ENCODE data around the gene OLFML2A.

The OLFML2A gene

DNA sequence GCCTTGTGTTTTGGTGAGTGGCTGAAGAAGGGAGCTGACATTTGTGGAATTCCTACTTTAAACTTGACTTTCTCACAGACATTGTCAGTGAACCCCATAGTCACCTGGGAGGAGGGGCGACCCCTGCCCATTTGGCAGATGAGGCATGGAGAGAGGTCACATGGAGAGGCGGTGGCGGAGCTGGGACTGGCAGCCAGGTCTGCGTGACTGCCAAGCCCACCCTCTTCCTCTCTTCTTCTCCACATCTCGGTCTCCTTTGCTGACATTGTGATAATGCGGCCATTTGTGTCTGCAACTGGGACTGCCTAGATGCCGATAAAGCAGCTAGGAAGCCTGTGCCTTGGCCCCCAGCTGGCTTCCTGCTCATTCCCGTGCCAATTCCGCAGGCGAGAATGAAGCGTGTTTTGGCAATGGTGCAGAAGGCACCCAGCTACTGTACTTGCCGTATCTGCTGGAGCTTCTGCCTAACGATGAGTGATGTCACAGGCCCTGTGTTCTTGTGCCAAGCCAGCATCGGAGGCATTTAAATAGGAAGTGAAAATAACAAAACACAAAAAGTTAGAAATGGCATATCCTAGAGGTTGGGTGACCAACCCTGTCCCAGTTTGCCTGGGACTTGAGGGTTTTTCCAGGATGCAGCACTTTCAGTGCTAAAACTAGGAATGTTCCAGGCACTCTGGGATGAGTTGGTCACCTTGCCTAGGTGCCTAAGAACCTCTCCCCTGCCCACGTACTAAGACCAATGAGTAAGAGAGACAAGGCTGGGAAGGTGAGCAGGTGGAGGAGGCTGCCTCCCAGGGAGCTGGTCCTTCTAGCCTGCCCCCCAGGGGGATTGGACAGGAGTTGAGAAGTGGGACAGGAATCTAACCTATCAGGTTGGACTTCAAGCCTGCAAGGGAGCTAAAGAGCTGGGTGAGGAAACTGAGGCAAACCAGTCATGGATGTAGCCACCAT, 23.6 kb downstream of the OLFML2A start:
- DNase-seq: no peak

DNA sequence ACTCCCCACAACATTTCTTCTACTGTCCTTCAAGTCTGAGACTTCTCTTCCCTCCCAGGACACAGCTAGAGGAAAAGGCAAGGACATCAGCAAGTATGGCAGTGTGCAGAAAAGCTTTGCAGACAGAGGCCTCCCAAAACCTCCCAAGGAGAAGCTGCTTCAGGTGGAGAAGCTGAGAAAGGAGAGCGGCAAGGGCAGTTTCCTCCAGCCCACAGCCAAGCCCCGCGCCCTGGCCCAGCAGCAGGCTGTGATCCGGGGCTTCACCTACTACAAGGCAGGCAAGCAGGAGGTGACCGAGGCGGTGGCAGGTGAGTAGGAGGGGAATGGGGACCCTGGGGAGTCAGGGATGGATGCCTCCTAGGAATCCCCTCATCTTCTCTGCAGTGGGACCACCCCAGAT, 24.4 kb downstream of the OLFML2A start:
- no peak for DNase-seq

DNA sequence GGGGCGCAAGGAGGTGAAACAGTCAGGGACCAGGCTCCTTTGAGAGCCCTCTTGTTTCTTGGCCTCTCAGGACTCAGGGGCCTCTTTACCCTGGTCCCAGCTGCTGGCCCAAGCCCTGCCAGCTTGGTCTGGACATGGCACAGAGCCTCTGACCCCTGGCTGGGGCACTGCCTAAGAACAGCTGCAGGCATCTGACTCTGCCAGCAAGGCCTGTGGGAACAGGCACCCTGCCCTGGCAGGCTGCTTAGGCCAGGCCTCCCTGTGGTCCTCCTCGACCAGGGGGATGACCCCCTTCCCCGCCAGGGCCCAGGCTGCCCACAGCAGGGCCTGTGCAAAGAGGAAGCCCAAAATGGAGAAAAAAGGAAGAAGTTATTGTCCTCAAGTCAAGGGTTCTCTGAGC, 25.5 kb downstream of the OLFML2A start:
- no peak for DNase-seq

DNA sequence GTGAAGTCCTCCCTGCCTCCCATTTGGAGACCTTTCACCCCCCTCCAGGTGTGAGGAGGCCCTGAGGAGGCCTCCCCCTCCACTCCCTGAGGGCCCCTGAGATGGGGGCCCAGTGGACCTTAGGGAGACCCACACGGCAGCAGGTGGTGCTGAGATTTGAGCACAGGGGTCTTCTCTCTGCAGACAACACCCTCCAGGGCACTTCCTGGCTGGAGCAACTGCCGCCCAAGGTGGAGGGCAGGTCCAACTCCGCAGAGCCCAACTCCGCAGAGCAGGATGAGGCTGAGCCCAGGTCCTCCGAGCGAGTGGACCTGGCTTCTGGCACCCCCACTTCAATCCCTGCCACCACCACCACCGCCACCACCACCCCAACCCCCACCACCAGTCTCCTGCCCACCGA, 27.0 kb downstream of the OLFML2A start:
- no peak for DNase-seq

DNA sequence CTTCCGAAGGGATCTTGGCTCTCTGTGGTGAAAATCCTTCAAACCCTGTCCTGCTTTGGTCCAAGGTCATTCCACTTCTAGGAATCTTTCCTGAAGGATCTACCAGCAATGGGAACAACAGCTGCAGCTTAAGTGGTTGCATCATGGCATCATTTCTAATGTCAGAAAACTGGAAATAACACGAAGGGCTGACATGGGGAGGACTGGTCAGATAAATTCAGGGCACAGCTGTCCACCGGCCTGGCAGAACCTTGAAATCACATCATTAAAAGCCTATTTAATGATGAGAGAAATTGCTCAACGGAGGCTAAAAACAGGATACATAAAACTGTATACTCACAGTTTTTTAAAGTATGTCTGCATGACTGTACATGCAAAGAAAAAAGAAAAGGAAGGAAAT, 28.3 kb downstream of the OLFML2A start:
- DNase-seq: no peak

DNA sequence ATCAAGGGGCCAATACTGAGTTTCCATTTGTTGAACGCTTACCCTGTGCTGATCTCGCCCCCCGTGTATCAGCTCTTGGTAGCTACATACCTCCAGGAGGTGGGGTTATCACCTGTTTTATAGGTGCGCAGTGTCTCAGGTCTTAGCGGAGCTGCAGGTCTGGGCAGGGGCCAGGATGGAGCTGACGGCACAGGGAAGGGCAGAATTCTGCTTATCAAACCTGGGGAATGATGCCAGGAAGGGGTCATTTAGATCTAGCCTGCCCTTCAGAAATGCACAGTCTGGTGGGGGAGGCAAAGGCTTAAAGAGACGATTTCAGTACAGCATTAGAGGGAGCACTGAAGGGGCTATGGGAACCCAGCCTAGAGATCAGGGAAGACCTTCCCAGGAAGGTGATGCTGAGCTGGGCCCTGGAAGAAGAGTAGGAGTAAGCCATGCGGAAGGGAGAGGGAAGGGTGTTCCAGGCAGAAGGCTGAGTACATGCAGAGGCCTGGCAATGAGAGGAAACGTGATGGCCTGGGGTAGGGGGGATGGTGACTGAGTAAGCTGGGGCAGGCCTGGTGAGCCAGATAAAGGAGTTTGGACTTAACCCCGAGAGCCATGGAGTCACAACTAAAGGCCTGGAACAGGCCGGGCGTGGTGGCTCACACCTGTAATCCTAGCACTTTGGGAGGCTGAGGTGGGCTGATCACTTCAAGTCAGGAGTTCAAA, 31.5 kb downstream of the OLFML2A start:
- DNase-seq: no peak

DNA sequence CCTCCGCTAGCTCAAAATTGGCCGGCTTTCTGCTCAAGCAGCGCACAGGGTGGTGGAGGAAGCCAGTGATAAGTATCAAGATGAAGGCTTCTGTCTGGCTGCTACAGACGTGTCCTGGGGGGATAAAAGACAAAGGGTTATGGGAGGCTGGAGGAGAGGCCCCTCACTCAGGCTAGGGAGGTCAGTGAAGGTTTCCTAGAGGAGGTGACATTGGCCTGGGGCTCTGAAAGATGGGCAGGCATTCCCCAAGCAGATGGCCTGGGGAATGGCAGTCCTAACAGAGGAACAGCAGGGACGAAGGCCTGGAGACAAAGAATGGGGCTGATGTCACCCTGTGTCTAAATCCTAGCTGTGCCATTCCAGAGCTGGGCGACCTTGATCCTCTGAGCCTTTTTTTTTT, 32.3 kb downstream of the OLFML2A start:
- no peak for DNase-seq

DNA sequence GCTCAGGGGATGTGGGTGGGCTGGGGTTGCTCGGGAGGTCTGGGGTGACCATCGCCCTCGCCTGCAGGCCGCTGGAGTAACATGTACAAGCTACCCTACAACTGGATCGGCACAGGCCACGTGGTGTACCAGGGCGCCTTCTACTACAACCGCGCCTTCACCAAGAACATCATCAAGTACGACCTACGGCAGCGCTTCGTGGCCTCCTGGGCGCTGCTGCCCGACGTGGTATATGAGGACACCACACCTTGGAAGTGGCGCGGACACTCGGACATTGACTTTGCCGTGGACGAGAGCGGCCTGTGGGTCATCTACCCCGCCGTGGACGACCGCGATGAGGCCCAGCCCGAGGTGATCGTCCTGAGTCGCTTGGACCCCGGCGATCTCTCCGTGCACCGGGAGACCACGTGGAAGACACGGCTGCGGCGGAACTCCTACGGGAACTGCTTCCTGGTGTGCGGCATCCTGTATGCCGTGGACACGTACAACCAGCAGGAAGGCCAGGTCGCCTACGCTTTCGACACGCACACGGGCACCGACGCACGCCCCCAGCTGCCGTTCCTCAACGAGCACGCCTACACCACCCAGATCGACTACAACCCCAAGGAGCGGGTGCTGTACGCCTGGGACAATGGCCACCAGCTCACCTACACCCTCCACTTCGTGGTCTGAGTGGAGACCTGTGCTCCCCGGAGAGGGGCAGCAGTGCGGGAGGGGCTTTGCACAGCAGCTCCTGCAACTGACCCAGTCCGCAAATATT, 33.0 kb downstream of the OLFML2A start:
- DNase-seq: no peak

DNA sequence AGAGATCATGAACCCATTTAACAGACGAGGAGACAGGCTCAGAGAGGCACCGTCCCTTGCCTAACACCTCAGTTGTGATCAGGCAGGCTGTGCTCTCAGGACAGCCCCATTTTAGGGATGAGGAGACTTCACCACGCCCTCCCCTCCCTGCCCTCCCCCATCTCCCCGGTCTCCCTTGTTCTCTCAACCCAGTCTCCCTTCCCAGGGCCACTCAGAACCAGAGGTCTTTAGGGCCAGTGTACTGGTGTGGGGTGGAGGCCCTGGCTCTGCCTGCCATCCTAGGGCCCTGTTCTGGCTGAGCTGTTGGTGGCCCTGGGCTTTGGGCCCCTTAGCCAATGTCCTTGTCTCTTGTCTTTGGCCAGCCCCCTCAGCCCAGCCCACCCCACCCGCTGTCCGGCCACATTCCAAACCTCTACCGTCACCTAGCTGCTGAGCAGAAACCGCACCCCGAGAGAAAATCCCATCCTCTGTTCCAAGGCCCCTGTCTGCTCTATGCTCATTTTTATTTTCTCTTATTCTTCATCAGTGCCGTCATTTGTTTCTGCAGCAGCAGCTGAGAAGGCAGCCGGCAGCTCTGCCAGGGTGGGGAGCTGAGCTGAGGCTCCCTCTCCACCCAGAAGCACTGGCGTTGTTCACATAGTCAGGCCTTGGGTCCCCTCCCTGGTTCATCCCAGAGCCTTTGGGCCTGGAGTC, 33.9 kb downstream of the OLFML2A start:
- no peak for DNase-seq

DNA sequence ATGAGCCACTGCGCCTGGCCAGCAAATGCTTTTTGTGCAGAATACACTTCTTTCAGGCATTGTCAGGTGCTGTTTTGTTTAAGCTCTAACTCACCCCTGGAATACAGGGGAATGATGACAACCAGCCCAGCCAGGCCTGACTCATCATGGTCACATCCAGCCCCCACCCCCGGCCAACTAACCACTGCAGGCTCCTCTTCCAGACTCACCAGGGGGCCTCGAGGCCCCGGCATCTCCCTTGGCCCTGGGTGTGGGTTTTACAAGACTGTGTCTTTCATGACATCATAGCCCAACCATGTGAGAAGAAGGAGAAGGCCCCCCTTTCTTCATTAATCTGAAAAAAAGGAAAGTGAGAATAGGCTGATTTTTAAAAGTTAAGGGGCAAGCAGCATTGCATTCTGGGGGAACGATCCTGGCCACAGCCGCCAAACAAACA, 35.5 kb downstream of the OLFML2A start:
- DNase-seq: no peak

DNA sequence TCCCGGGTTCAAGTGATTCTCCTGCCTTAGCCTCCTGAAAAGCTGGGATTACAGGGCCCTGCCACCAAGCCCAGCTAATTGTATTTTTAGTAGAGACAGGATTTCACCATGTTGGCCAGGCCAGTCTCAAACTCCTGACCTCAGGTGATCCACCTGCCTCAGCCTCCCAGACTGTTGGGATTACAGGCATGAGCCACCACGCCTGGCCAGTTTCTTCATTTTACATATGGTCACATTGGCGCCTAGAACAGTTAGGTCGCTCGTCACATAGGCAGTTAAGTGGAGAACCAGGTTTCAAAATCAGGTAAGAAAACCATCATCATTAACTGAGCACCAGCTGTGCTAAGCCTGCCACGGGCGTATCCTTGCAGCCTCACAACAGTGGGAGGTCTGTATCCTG, 36.1 kb downstream of the OLFML2A start:
- DNase-seq: no peak

DNA sequence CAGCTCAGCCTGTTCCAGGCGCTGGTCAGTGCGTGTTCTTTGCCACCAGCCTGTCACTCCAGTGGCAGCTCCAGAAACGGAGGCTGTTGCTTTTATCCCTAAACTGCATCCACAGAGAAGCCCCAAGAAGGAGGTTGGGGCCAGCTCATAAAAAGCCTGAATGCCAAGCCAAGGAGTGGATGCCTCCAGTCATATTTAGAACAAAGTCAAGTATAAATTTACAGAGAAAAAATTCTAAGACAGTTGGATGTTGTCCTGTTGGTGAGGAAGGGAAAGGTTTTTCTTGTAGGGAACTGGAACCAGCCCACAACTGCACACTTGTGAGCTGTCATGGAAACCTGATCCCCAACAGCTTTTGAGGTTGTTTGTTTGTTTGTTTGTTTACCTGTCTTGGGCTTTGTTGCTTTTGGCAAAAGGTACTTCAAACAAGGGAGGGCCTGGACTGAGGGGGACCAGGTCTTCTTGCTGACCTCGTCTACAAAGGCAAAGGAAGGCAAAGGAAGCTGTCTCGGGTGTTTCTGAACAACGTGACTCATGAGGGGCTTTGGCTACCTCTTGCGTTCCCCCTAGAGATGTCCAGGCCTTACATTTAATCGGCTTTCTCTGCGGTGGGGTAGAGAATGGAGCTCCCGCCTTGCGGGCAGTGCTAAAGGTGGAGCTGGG, 36.7 kb downstream of the OLFML2A start:
- no peak for DNase-seq

DNA sequence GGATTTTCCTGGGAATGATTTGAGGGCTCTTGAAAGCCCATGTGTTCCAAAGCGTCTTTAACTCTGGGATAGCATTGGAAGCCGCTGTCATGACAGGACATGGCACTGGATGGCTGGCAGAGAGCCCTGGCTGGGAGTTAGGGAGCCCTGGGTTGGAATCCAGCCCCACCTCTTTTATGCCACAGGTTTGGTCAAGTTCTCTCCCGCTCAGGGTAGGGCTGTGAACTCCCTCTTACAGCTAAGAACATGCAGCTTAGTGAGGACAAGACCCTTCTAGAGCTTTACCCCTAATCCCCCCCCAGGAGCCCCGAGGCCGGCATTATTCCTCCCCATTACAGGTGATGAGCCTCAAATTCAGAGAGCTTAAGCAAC, 37.2 kb downstream of the OLFML2A start:
- no peak for DNase-seq

DNA sequence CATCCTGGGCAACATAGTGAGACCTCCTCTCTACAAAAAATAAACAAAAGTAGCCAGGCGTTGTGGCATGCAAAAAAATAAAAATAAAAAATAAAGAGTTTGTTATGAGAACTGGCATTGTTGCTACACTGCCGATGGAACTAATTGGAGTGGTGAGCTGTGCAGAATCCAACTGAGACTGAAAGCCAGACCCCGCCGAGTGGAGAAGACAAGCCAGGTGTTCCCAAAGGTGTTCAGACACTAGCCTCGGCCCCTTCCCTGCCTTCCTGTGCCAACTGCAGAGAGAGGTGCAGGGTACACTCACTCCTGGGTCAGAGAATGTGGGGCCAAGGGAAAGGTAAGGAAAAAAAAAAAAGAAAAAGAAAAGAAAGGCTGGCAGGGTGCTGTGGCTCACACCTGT, 38.7 kb downstream of the OLFML2A start:
- DNase-seq: no peak

DNA sequence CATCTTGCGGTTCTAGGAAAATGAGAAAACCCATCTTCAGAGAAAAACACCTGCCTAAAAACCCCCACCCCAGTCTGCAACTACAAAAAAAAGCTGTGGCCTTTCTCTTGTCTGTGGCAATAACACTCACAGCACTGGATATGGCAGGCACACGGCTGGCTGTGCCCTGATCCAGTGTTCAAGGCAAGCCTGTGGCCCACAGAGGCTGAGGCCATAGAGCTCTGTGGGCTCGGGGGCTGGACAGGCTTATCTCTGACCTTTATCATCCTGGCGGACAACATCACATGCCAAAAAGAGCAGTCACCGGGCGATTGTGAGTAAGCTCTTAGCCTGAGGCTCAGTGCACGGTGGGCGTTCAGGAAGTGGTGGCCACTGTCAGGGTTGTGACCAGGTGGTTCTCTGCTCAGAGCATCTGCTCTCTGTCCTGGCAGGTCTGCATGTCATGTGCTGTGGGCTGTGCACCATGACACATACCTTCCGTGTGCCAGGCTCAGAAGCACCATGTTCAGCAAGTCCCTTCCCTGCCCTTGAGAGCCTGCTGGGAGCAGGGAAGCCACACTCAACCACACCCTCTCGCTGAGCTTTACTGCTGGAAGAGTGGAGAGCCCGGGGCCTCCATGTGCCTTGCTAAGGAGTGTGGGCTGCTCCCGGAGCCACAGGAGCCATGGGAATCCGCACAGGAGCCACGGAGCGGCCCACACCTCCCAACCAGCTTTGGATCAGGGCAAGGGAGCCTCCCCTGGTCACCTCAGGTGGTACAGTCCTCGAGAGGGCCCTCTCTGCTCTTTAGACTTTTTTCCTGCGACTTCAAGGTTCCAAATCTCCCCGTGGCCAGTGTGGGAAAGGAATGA, 41.7 kb downstream of the OLFML2A start:
- DNase-seq: no peak

DNA sequence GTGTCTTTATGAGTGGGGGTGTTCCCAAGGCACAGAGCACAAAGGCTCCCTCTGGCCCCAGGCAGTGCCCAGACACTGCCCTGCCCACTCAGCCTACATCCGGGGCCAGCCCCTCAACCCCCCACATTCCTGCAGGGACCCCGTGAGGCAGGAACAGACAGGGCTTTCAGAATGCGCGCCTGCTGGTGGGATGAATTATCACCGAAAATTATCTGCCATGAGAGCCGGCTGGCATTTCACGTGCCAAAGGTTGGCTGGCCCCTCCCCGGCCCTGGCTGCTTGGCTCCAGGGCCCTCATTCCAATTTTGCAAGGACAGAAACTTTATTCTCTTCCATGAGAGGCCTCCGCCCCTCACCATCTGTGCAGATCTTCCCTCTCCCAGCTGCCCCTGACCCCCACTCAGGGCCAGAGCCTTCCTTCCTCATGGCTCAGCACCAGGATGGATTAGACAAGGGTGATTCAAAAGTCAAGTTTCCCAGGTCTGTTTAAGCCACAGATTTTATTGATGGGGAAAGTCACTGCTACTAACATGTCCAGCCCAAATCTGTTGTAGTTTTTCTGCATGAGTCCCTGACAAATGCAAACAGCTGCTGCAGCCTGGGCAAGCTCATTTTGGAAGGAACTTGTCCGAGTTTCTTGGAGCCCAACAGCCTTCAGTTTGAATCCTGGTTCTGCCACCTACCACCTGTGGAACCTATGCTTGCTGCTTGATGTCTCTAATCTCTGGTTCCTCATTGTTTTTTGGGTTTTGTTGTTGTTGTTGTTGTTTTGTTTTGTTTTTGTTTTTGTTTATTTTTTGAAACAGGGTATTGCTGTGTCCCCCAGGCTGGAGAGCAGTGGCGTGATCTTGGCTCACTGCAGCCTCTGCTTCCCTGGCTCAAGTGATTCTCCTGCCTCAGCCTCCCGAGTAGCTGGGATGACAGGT, 44.0 kb downstream of the OLFML2A start:
- no peak for DNase-seq

DNA sequence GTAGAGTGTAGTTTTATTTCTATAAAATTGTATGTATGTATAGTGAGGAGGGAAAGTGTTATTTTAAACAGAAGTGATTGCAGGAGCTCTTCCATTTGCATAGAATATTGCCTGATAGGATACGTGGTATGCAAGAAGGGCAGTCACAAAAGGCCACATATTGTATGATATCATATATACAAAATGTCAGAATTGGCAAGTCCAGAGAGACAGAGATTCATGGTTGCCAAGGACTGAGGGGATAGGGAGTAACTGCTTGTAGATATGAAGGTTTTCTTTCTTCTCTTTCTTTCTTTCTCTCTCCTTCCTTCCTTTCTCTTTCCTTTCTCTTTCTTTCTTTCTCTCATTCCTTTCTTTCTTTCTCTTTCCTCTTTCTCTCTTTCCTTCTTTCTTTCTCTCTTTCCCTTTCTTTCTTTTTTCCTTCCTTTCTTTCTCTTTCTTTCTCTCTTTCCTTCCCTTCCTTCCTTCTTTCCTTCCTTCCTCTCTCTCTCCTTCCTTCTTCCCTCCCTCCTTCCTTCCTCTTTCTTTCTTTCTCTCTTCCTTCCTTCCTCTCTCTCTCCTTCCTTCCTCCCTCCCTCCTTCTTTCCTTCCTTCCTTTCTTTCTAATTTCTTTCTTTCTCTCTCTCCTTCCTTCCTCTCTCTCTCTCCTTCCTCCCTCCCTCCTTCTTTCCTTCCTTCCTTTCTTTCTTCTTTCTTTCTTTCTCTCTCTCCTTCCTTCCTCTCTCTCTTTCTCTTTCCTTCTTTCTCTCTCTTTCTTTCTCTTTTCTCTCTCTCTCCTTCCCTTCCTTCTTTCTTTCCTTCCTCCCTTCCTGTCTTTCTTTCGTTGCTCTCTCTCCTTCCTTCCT, 51.8 kb downstream of the OLFML2A start:
- DNase-seq: no peak

DNA sequence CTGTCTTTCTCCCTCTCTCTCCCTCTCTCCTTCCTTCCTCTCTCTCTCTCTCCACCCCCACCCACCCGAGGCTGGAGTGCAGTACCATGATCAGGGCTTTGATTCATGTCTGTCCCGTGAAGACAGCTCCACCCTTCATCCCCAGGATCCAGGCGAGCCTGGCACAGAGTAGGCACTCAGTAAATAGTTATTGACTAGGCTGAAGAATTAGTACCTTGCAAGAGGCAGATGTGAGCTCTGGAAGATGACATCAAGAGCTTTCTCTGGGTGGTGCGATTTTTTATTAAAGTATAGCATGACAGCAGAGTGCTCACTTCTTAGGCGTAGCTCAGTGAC, 52.4 kb downstream of the OLFML2A start:
- no peak for DNase-seq

DNA sequence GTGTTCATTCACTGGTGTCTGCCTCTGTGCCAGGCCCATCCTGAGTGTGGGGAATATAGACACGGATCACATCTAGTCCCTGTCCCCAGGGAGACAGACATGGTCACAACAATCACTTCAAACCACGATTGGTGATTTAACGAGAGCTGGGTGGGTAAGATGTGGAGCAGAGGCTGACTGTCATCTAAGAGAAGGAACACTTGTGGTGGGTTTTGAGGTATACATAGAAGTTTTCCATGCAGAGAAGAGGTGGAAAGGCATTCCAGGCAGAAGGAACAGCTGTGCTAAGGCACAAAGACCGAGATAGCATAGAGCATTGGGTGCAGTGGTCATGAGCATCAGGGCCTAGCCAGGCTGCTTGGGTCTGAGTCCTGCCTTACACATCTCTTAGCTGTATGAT, 53.7 kb downstream of the OLFML2A start:
- DNase-seq: no peak
